ENCODE measurements around the gene DNM3.

GRCh38 chr1:171973421-171973820 is 132.1 kb downstream of the DNM3 start:
- TF ChIP-seq CTCF (IDR thresholded peaks at IDR 0.05) (no peak), POLR2A (IDR thresholded peaks at IDR 0.05) (no peak)

Measured in lower leg skin (tissue), 3 donors.